Neuron (in vitro differentiated cells): ENCODE measurements around the gene RPL39L.

Experiments used
- H2AFZ ChIP-seq: one replicate; pipeline ENCODE4 v1.6.1; 2013; ENCODE audit warnings: low read depth, mild to moderate bottlenecking, inconsistent platforms, low read length, moderate library complexity
- H3K27me3 ChIP-seq: one replicate; pipeline ENCODE4 v1.6.1; 2013; ENCODE audit warnings: low read length; ENCODE audit not compliant: insufficient read depth
- H3K36me3 ChIP-seq: one replicate; pipeline ENCODE4 v1.6.1; 2013; ENCODE audit warnings: low read length; ENCODE audit not compliant: insufficient read depth
- H3K4me1 ChIP-seq: one replicate; pipeline ENCODE4 v1.6.1; 2013; ENCODE audit warnings: low read length; ENCODE audit not compliant: insufficient read depth
- H3K4me3 ChIP-seq: 2 replicates; pipeline ENCODE4 v1.5.1; 2013; ENCODE audit warnings: mild to moderate bottlenecking, low read length, moderate library complexity
- H3K9me3 ChIP-seq: one replicate; pipeline ENCODE4 v1.6.1; 2013; ENCODE audit warnings: low read length

The RPL39L gene

GRCh38 chr3:187132666-187133065 lies 6.6 kb downstream of the RPL39L start:
- H3K9me3 ChIP-seq, result peaks cover 2% of the 10 kb centered on the region
- no peaks in the 10 kb centered on the region for H3K4me1 ChIP-seq
- H3K27me3 ChIP-seq, result no peaks in the 10 kb centered on the region
- H3K36me3 ChIP-seq, result no peaks in the 10 kb centered on the region
- H2AFZ ChIP-seq, result no peak overlapping the region
- H3K4me3 ChIP-seq, result no peak overlapping the region

- H3K4me1 ChIP-seq, result no peaks in the 10 kb centered on the region
- no peak overlapping the region for H3K4me3 ChIP-seq
- no peaks in the 10 kb centered on the region for H3K36me3 ChIP-seq
- H2AFZ ChIP-seq, result no peak overlapping the region
- peaks cover 2% of the 10 kb centered on the region for H3K9me3 ChIP-seq
- H3K27me3 ChIP-seq, result no peaks in the 10 kb centered on the region
Measured at GRCh38 chr3:187131981-187132380, 7.3 kb downstream of the RPL39L start.

GRCh38 chr3:187130346-187131066 lies 8.8 kb downstream of the RPL39L start:
- peaks cover 2% of the 10 kb centered on the region for H3K9me3 ChIP-seq
- H3K4me1 ChIP-seq, result no peaks in the 10 kb centered on the region
- H3K36me3 ChIP-seq, result no peaks in the 10 kb centered on the region
- H3K4me3 ChIP-seq, result no peak overlapping the region
- H3K27me3 ChIP-seq, result no peaks in the 10 kb centered on the region
- no peak overlapping the region for H2AFZ ChIP-seq

- peaks cover 2% of the 10 kb centered on the region for H3K9me3 ChIP-seq
- H2AFZ ChIP-seq, result no peak overlapping the region
- H3K36me3 ChIP-seq, result no peaks in the 10 kb centered on the region
- no peaks in the 10 kb centered on the region for H3K4me1 ChIP-seq
- H3K27me3 ChIP-seq, result no peaks in the 10 kb centered on the region
- no peak overlapping the region for H3K4me3 ChIP-seq
Measured at GRCh38 chr3:187125319-187126031, 13.8 kb downstream of the RPL39L start.

- no peak overlapping the region for H3K4me3 ChIP-seq
- no peaks in the 10 kb centered on the region for H3K36me3 ChIP-seq
- H3K9me3 ChIP-seq, result no peaks in the 10 kb centered on the region
- no peaks in the 10 kb centered on the region for H3K4me1 ChIP-seq
- no peak overlapping the region for H2AFZ ChIP-seq
- H3K27me3 ChIP-seq, result no peaks in the 10 kb centered on the region
Measured at GRCh38 chr3:187122261-187122660, 17.0 kb downstream of the RPL39L start.

GRCh38 chr3:187120326-187120725 lies 19.0 kb downstream of the RPL39L start:
- H2AFZ ChIP-seq, result no peak overlapping the region
- H3K4me3 ChIP-seq, result no peak overlapping the region
- H3K36me3 ChIP-seq, result no peaks in the 10 kb centered on the region
- no peaks in the 10 kb centered on the region for H3K4me1 ChIP-seq
- H3K27me3 ChIP-seq, result no peaks in the 10 kb centered on the region
- no peaks in the 10 kb centered on the region for H3K9me3 ChIP-seq

GRCh38 chr3:187114511-187114910 lies 24.8 kb downstream of the RPL39L start:
- H3K4me1 ChIP-seq, result no peaks in the 10 kb centered on the region
- no peaks in the 10 kb centered on the region for H3K27me3 ChIP-seq
- no peaks in the 10 kb centered on the region for H3K9me3 ChIP-seq
- no peak overlapping the region for H2AFZ ChIP-seq
- no peak overlapping the region for H3K4me3 ChIP-seq
- H3K36me3 ChIP-seq, result no peaks in the 10 kb centered on the region

GRCh38 chr3:187112934-187113793 lies 26.1 kb downstream of the RPL39L start:
- H3K4me3 ChIP-seq, result no peak overlapping the region
- H3K27me3 ChIP-seq, result no peaks in the 10 kb centered on the region
- no peaks in the 10 kb centered on the region for H3K9me3 ChIP-seq
- no peaks in the 10 kb centered on the region for H3K4me1 ChIP-seq
- no peak overlapping the region for H2AFZ ChIP-seq
- H3K36me3 ChIP-seq, result no peaks in the 10 kb centered on the region

- Histone ChIP-seq H2AFZ (no peak overlapping the region), H3K9me3 (no peaks in the 10 kb centered on the region), H3K4me3 (no peak overlapping the region), H3K27me3 (no peaks in the 10 kb centered on the region), H3K36me3 (no peaks in the 10 kb centered on the region), H3K4me1 (no peaks in the 10 kb centered on the region)
Measured at GRCh38 chr3:187110156-187110555, 29.1 kb downstream of the RPL39L start.

GRCh38 chr3:187107989-187108388 lies 31.3 kb downstream of the RPL39L start:
- Histone ChIP-seq H3K4me1 (no peaks in the 10 kb centered on the region), H3K4me3 (no peak overlapping the region), H3K27me3 (no peaks in the 10 kb centered on the region), H3K9me3 (no peaks in the 10 kb centered on the region), H2AFZ (no peak overlapping the region), H3K36me3 (no peaks in the 10 kb centered on the region)

- H3K4me1 ChIP-seq, result no peaks in the 10 kb centered on the region
- H2AFZ ChIP-seq, result no peak overlapping the region
- H3K9me3 ChIP-seq, result no peaks in the 10 kb centered on the region
- H3K4me3 ChIP-seq, result no peak overlapping the region
- no peaks in the 10 kb centered on the region for H3K27me3 ChIP-seq
- H3K36me3 ChIP-seq, result no peaks in the 10 kb centered on the region
Measured at GRCh38 chr3:187105700-187106099, 33.6 kb downstream of the RPL39L start.

- Histone ChIP-seq H3K36me3 (no peaks in the 10 kb centered on the region), H2AFZ (no peak overlapping the region), H3K9me3 (no peaks in the 10 kb centered on the region), H3K27me3 (no peaks in the 10 kb centered on the region), H3K4me3 (no peak overlapping the region), H3K4me1 (no peaks in the 10 kb centered on the region)
Measured at GRCh38 chr3:187104933-187105332, 34.4 kb downstream of the RPL39L start.

- no peaks in the 10 kb centered on the region for H3K36me3 ChIP-seq
- H3K4me3 ChIP-seq, result no peak overlapping the region
- H2AFZ ChIP-seq, result no peak overlapping the region
- H3K27me3 ChIP-seq, result no peaks in the 10 kb centered on the region
- H3K4me1 ChIP-seq, result no peaks in the 10 kb centered on the region
- no peaks in the 10 kb centered on the region for H3K9me3 ChIP-seq
Measured at GRCh38 chr3:187104342-187104741, 35.0 kb downstream of the RPL39L start.
